A673 (cell line): Measurements from ENCODE around the gene PDE8B. TPM values are rescaled to one million over a fixed set of nuclear protein-coding genes. Genes with fewer than 3 reads are reported as not detected.

Source experiments
- BruUV-seq: library from RNA; stranded (reverse); fragments of 400-500 nt; replicated peaks from 2 replicates; lab custom pipeline; 2021; lab: Mats Ljungman, UMichigan
- CTCF ChIA-PET: fragments of 300-600 bp; sonication (Branson Sonifier 250); formaldehyde crosslinking; loops from one replicate; lab custom pipeline; 2022; ENCODE audit warnings: antibody characterized with exemption; lab: Charles Lee
- POLR2A ChIA-PET: fragments of 300-600 bp; sonication (Branson Sonifier 250); formaldehyde crosslinking; loops from one replicate; lab custom pipeline; 2022; ENCODE audit warnings: antibody characterized with exemption; ENCODE audit not compliant: low non-redundant PET; lab: Charles Lee
- DNase-seq: peaks from one replicate; pipeline ENCODE4 v3.0.0-alpha.2; 2015; ENCODE audit warnings: low spot score
- H3K27ac ChIP-seq: fragments of 200-600 bp; sonication (generic); 2 replicates; pipeline ENCODE4 v1.5.1; 2016; ENCODE audit warnings: mixed run types, low read depth, mild to moderate bottlenecking, mixed read lengths, antibody characterized with exemption, low read length; ENCODE audit not compliant: poor library complexity, severe bottlenecking
- H3K27me3 ChIP-seq: fragments of 200-600 bp; sonication (generic); replicated peaks from 2 replicates; pipeline ENCODE4 v1.6.1; 2017; ENCODE audit warnings: mixed run types, low read depth, mild to moderate bottlenecking, mixed read lengths, antibody characterized with exemption, low read length; ENCODE audit not compliant: insufficient read depth, poor library complexity
- H3K36me3 ChIP-seq: fragments of 200-600 bp; sonication (generic); 2 replicates; pipeline ENCODE4 v1.6.1; 2016; ENCODE audit warnings: mixed run types, mild to moderate bottlenecking, mixed read lengths, antibody characterized with exemption, low read length; ENCODE audit not compliant: insufficient read depth, poor library complexity, severe bottlenecking
- H3K4me1 ChIP-seq: fragments of 200-600 bp; sonication (generic); 2 replicates; pipeline ENCODE4 v1.6.1; 2017; ENCODE audit warnings: mixed run types, mild to moderate bottlenecking, mixed read lengths, antibody characterized with exemption, low read length; ENCODE audit not compliant: insufficient read depth, poor library complexity, severe bottlenecking
- H3K4me3 ChIP-seq: fragments of 200-600 bp; sonication (generic); 2 replicates; pipeline ENCODE4 v1.5.1; 2016; ENCODE audit warnings: low read depth, mixed run types, mild to moderate bottlenecking, mixed read lengths, low read length; ENCODE audit not compliant: poor library complexity, severe bottlenecking
- H3K9me3 ChIP-seq: fragments of 200-600 bp; sonication (generic); 2 replicates; pipeline ENCODE4 v1.6.1; 2016; ENCODE audit warnings: mixed run types, low read depth, mild to moderate bottlenecking, mixed read lengths, antibody characterized with exemption, low read length; ENCODE audit not compliant: poor library complexity, severe bottlenecking
- CTCF ChIP-seq: fragments of 300-800, 200-600 bp; sonication (generic); conservative IDR thresholded peaks from 2 replicates; pipeline ENCODE4 v1.5.1; 2017; ENCODE audit warnings: low read depth, mild to moderate bottlenecking, antibody characterized with exemption, low read length, moderate library complexity, mixed read lengths
- EZH2 ChIP-seq: fragments of 200-600 bp; sonication (generic); IDR thresholded peaks from 2 replicates; pipeline ENCODE4 v1.6.1; 2017; ENCODE audit warnings: borderline replicate concordance, low read depth, mild to moderate bottlenecking, mixed read lengths, antibody characterized with exemption, low read length; ENCODE audit not compliant: poor library complexity, severe bottlenecking
- intact Hi-C: fragments of 100-400 bp; cut with micrococcal nuclease; formaldehyde crosslinking; loops from one replicate; pipeline ENCODE4 v1.10.0; 2022; ENCODE audit not compliant: unreplicated experiment
- total RNA-seq: library from RNA; stranded (reverse); gene quantifications from 2 replicates; pipeline ENCODE4 v1.2.3, GENCODE V29; 2021

PDE8B gene
- total RNA-seq, 1 experiment from 2014 or later, result 0.69 TPM

- TF ChIP-seq CTCF (no peak), EZH2 (no peak)
- Histone ChIP-seq H3K27ac (no peak overlapping the region), H3K4me1 (no peaks in the 10 kb centered on the region), H3K36me3 (no peaks in the 10 kb centered on the region), H3K27me3 (no peaks in the 10 kb centered on the region), H3K4me3 (no peak overlapping the region), H3K9me3 (no peaks in the 10 kb centered on the region)
- BruUV-seq, result no TSS peak
- ChIA-PET CTCF (no interaction called here), POLR2A (no interaction called here)
- intact Hi-C loops, result no loop called here
- DNase-seq, result no peak
Observed at GRCh38 chr5:77398896-77399295, 188.4 kb downstream of the PDE8B start.

- no peak overlapping the region for H3K4me3 ChIP-seq
- TF ChIP-seq CTCF (no peak), EZH2 (no peak)
- DNase-seq, result no peak
- H3K27me3 ChIP-seq, result no peaks in the 10 kb centered on the region
- intact Hi-C loops, result no loop called here
- H3K27ac ChIP-seq, result no peak overlapping the region
- no peaks in the 10 kb centered on the region for H3K4me1 ChIP-seq
- no peaks in the 10 kb centered on the region for H3K36me3 ChIP-seq
- ChIA-PET CTCF (no interaction called here), POLR2A (interaction anchor here (0.5 kb wide), 1 partner anchor 313 kb away, joined by 3 read pairs; no protein-coding TSS in a partner anchor)
- no TSS peak for BruUV-seq
- no peaks in the 10 kb centered on the region for H3K9me3 ChIP-seq
Observed at GRCh38 chr5:77400645-77401044, 190.2 kb downstream of the PDE8B start.

- no TSS peak for BruUV-seq
- no peak for DNase-seq
- H3K4me3 ChIP-seq, result no peak overlapping the region
- H3K27me3 ChIP-seq, result no peaks in the 10 kb centered on the region
- CTCF ChIA-PET, result no interaction called here
- no peaks in the 10 kb centered on the region for H3K36me3 ChIP-seq
- H3K9me3 ChIP-seq, result no peaks in the 10 kb centered on the region
- TF ChIP-seq EZH2 (no peak), CTCF (no peak)
- no peaks in the 10 kb centered on the region for H3K4me1 ChIP-seq
- no peak overlapping the region for H3K27ac ChIP-seq
- intact Hi-C loops, result no loop called here
- POLR2A ChIA-PET, result no interaction called here
Observed at GRCh38 chr5:77402796-77403195, 192.3 kb downstream of the PDE8B start.
